ENCODE results near the gene ALG3.

Gene ALG3

DNA sequence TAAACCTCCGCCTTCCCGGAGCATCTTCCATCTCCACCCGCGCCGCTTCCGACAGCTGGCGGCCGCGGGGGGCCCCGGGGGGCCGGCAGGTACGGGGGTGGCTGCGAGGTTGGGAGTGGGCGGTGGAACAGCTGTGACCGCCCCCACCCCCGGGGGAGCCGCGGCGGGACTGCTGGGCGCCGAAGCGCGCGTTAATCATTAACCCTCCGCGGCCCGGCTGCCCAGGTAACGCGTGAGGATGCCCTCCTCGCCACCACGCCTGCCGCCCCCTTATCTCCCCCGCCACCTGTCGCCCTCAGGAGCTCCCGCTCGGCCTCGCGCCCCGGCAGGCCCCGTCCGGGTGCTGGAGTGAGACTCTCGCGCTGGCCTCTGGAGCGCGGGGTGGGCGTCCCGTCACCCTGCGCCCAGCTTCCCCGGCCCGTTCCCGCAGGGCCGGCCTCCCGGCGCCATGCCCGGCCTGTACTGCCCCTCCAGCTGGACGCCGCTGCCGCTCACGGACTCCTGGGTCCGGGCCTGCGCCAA is 18.6 kb downstream of the ALG3 start:
- TF ChIP-seq REST (IDR thresholded peaks at IDR 0.05; ENCODE audit: insufficient read depth in 1 of 2, low read depth in 2 of 2, low read length in 2 of 2) (no peak), SIN3A (IDR thresholded peaks at IDR 0.05; ENCODE audit: borderline replicate concordance, insufficient read depth, low read length) (no peak), FOXP2 (optimal IDR thresholded peaks at IDR 0.05; ENCODE audit: borderline replicate concordance, extremely low read depth, extremely low read length, insufficient read depth) (no peak), TAF1 (IDR thresholded peaks at IDR 0.05; ENCODE audit: borderline replicate concordance, insufficient read depth, low read length) (no peak), POLR2AphosphoS5 (IDR thresholded peaks at IDR 0.05; ENCODE audit: low read depth, low read length) (no peak)

GRCh38 chr3:184229394-184230080 is 19.2 kb downstream of the ALG3 start, which contains the start of gene VWA5B2:
VWA5B2 (plus strand) TSS chr3:184229585; CDS start chr3:184230529, 944 bp downstream.
- TF ChIP-seq POLR2AphosphoS5 (IDR thresholded peaks at IDR 0.05; ENCODE audit: low read depth, low read length), result no peak
- TF ChIP-seq FOXP2 (optimal IDR thresholded peaks at IDR 0.05; ENCODE audit: borderline replicate concordance, extremely low read depth, extremely low read length, insufficient read depth), result no peak
- TF ChIP-seq TAF1 (IDR thresholded peaks at IDR 0.05; ENCODE audit: borderline replicate concordance, insufficient read depth, low read length), result no peak
- TF ChIP-seq REST (IDR thresholded peaks at IDR 0.05; ENCODE audit: insufficient read depth in 1 of 2, low read depth in 2 of 2, low read length in 2 of 2), result no peak
- no peak for TF ChIP-seq SIN3A (IDR thresholded peaks at IDR 0.05; ENCODE audit: borderline replicate concordance, insufficient read depth, low read length)

GRCh38 chr3:184228376-184229137 is 20.2 kb downstream of the ALG3 start:
- TF ChIP-seq POLR2AphosphoS5 (IDR thresholded peaks at IDR 0.05; ENCODE audit: low read depth, low read length), result no peak
- no peak for TF ChIP-seq TAF1 (IDR thresholded peaks at IDR 0.05; ENCODE audit: borderline replicate concordance, insufficient read depth, low read length)
- TF ChIP-seq SIN3A (IDR thresholded peaks at IDR 0.05; ENCODE audit: borderline replicate concordance, insufficient read depth, low read length), result no peak
- no peak for TF ChIP-seq REST (IDR thresholded peaks at IDR 0.05; ENCODE audit: insufficient read depth in 1 of 2, low read depth in 2 of 2, low read length in 2 of 2)
- TF ChIP-seq FOXP2 (optimal IDR thresholded peaks at IDR 0.05; ENCODE audit: borderline replicate concordance, extremely low read depth, extremely low read length, insufficient read depth), result no peak

DNA sequence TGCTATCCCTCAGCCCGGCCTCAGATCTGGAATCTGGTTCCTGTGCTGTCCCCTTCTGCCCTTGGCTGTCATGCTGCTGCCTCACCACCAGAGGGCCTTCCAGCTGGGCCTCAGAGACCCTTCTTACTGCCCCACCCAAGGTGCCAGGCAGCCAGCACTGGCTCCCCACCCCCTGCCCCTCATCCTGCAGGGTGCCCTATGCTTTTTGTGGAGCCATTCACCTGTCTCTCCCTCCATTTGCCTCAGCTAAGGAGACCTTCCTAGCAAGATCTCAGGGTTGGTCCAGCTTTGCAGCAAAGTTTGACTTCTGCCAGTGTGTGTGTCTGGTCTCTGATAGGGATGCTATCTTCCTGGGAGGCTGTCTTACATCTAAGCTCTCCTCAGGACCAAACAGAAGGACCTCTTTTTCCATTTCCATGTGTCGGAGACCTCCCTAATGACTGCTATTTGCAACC is 21.3 kb downstream of the ALG3 start:
- no peak for TF ChIP-seq TAF1 (IDR thresholded peaks at IDR 0.05; ENCODE audit: borderline replicate concordance, insufficient read depth, low read length)
- TF ChIP-seq POLR2AphosphoS5 (IDR thresholded peaks at IDR 0.05; ENCODE audit: low read depth, low read length), result no peak
- no peak for TF ChIP-seq FOXP2 (optimal IDR thresholded peaks at IDR 0.05; ENCODE audit: borderline replicate concordance, extremely low read depth, extremely low read length, insufficient read depth)
- no peak for TF ChIP-seq REST (IDR thresholded peaks at IDR 0.05; ENCODE audit: insufficient read depth in 1 of 2, low read depth in 2 of 2, low read length in 2 of 2)
- no peak for TF ChIP-seq SIN3A (IDR thresholded peaks at IDR 0.05; ENCODE audit: borderline replicate concordance, insufficient read depth, low read length)

All from PFSK-1 (cell line).